ENCODE results near the gene IFT27.

Gene IFT27

GRCh38 chr22:36764641-36765040, 11.3 kb downstream of the IFT27 start:
- Histone ChIP-seq H3K27me3 (ENCODE audit: control insufficient read depth, low read length) (no peaks in the 10 kb centered on the region), H3K4me3 (ENCODE audit: low read length) (no peak overlapping the region), H3K79me2 (ENCODE audit: control insufficient read depth, low read length) (no peaks in the 10 kb centered on the region), H3K36me3 (ENCODE audit: control insufficient read depth, low read length) (peaks cover 3% of the 10 kb centered on the region; the same call in 1 of the 2 replicates), H3K9me3 (ENCODE audit: control insufficient read depth, insufficient read depth, low read length) (no peaks in the 10 kb centered on the region), H3F3A (ENCODE audit: control insufficient read depth, insufficient read depth) (no peaks in the 10 kb centered on the region), H3K9me2 (replicated peaks; ENCODE audit: control insufficient read depth, low read length) (no peaks in the 10 kb centered on the region), H3K27ac (ENCODE audit: low read depth, low read length) (no peak overlapping the region), H3K4me1 (ENCODE audit: control insufficient read depth, low read length) (no peaks in the 10 kb centered on the region), H4K20me1 (ENCODE audit: control insufficient read depth, insufficient read depth, low read depth, low read length) (no peaks in the 10 kb centered on the region), H3K4me2 (ENCODE audit: low read length) (no peak overlapping the region)
- no peak for TF ChIP-seq CTCF (IDR thresholded peaks at IDR 0.05; ENCODE audit: low read depth, low read length, poor library complexity, severe bottlenecking)
- no peak for TF ChIP-seq EZH2phosphoT487 (IDR thresholded peaks at IDR 0.05; ENCODE audit: borderline replicate concordance, low read length)

- no peaks in the 10 kb centered on the region for H3K9me3 ChIP-seq (ENCODE audit: control insufficient read depth, insufficient read depth, low read length)
- H3K4me2 ChIP-seq (ENCODE audit: low read length) = no peak overlapping the region
- H3K27ac ChIP-seq (ENCODE audit: low read depth, low read length) = no peak overlapping the region
- H3K4me1 ChIP-seq (ENCODE audit: control insufficient read depth, low read length) = no peaks in the 10 kb centered on the region
- H3K79me2 ChIP-seq (ENCODE audit: control insufficient read depth, low read length) = no peaks in the 10 kb centered on the region
- no peaks in the 10 kb centered on the region for H4K20me1 ChIP-seq (ENCODE audit: control insufficient read depth, insufficient read depth, low read depth, low read length)
- TF ChIP-seq CTCF (IDR thresholded peaks at IDR 0.05; ENCODE audit: low read depth, low read length, poor library complexity, severe bottlenecking) (no peak), EZH2phosphoT487 (IDR thresholded peaks at IDR 0.05; ENCODE audit: borderline replicate concordance, low read length) (no peak)
- no peaks in the 10 kb centered on the region for H3F3A ChIP-seq (ENCODE audit: control insufficient read depth, insufficient read depth)
- peaks cover 3% of the 10 kb centered on the region; the same call in 1 of the 2 replicates for H3K36me3 ChIP-seq (ENCODE audit: control insufficient read depth, low read length)
- H3K4me3 ChIP-seq (ENCODE audit: low read length) = no peak overlapping the region
- no peaks in the 10 kb centered on the region for H3K9me2 ChIP-seq (replicated peaks; ENCODE audit: control insufficient read depth, low read length)
- no peaks in the 10 kb centered on the region for H3K27me3 ChIP-seq (ENCODE audit: control insufficient read depth, low read length)
These were observed 11.9 kb downstream of the IFT27 start for GRCh38 chr22:36764060-36764459.

- TF ChIP-seq CTCF (IDR thresholded peaks at IDR 0.05; ENCODE audit: low read depth, low read length, poor library complexity, severe bottlenecking) = no peak
- Histone ChIP-seq H3K9me2 (replicated peaks; ENCODE audit: control insufficient read depth, low read length) (no peaks in the 10 kb centered on the region), H3K36me3 (ENCODE audit: control insufficient read depth, low read length) (peaks cover 3% of the 10 kb centered on the region; the same call in 1 of the 2 replicates), H3K9me3 (ENCODE audit: control insufficient read depth, insufficient read depth, low read length) (no peaks in the 10 kb centered on the region), H3F3A (ENCODE audit: control insufficient read depth, insufficient read depth) (no peaks in the 10 kb centered on the region), H3K4me1 (ENCODE audit: control insufficient read depth, low read length) (no peaks in the 10 kb centered on the region), H3K79me2 (ENCODE audit: control insufficient read depth, low read length) (no peaks in the 10 kb centered on the region), H3K27me3 (ENCODE audit: control insufficient read depth, low read length) (no peaks in the 10 kb centered on the region), H3K4me2 (ENCODE audit: low read length) (no peak overlapping the region), H4K20me1 (ENCODE audit: control insufficient read depth, insufficient read depth, low read depth, low read length) (no peaks in the 10 kb centered on the region), H3K4me3 (ENCODE audit: low read length) (no peak overlapping the region), H3K27ac (ENCODE audit: low read depth, low read length) (no peak overlapping the region)
These were observed 12.3 kb downstream of the IFT27 start for GRCh38 chr22:36763576-36763975.

Data from DOHH2 (cell line).